ENCODE results near the gene LUC7L.

The LUC7L gene

GRCh38 chr16:253833-254232 is 24.6 kb upstream of the LUC7L start:
- peaks cover 14% of the 10 kb centered on the region for H3K79me1 ChIP-seq (replicated peaks; ENCODE audit: low read length, poor library complexity, severe bottlenecking)
- no peak overlapping the region for H3K14ac ChIP-seq (ENCODE audit: low read length in 2 of 2)
- no peak for DNase-seq

GRCh38 chr16:252366-253337 is 23.4 kb upstream of the LUC7L start:
- Histone ChIP-seq H2BK5ac (ENCODE audit: low read depth, low read length, poor library complexity, severe bottlenecking) (no peak overlapping the region), H3K27me3 (ENCODE audit: control insufficient read depth in 1 of 2, insufficient read depth in 1 of 2, low read length in 2 of 2) (no peaks in the 10 kb centered on the region), H2BK120ac (ENCODE audit: low read depth, low read length) (no peak overlapping the region), H3K36me3 (ENCODE audit: control insufficient read depth in 1 of 2, insufficient read depth in 2 of 2, low read depth in 1 of 2, low read length in 2 of 2) (peaks cover 55% of the 10 kb centered on the region in 2 experiments), H3K4me2 (ENCODE audit: low read length, poor library complexity, severe bottlenecking) (no peak overlapping the region), H3K9me3 (ENCODE audit: control insufficient read depth, low read length) (no peaks in the 10 kb centered on the region), H3K4ac (ENCODE audit: low read depth in 1 of 2, low read length in 2 of 2) (no peak overlapping the region), H3K4me3 (ENCODE audit: insufficient read depth in 1 of 2, low read depth in 1 of 2, low read length in 2 of 2) (no peak overlapping the region), H2AFZ (ENCODE audit: low read depth, low read length) (no peak overlapping the region), H3K4me1 (ENCODE audit: control insufficient read depth, insufficient read depth, low read depth, low read length) (peaks cover 3% of the 10 kb centered on the region), H3K27ac (ENCODE audit: low read length, poor library complexity, severe bottlenecking) (no peak overlapping the region), H3K23ac (ENCODE audit: low read length in 2 of 2) (no peak overlapping the region), H3K18ac (ENCODE audit: low read depth in 1 of 2, low read length in 2 of 2) (no peak overlapping the region), H3K14ac (ENCODE audit: low read length in 2 of 2) (no peak overlapping the region), H2BK12ac (ENCODE audit: low read length in 2 of 2) (no peak overlapping the region), H4K91ac (ENCODE audit: low read length) (no peak overlapping the region), H3K9ac (ENCODE audit: low read length) (no peak overlapping the region), H3K79me1 (replicated peaks; ENCODE audit: low read length, poor library complexity, severe bottlenecking) (peaks cover 17% of the 10 kb centered on the region), H2BK15ac (ENCODE audit: low read depth, poor library complexity, severe bottlenecking) (no peak overlapping the region), H2AK5ac (ENCODE audit: low read length, severe bottlenecking) (no peak overlapping the region), H4K8ac (ENCODE audit: low read length) (no peak overlapping the region)
- WGBS, result 93% methylated on average over 22 of the region's 30 CpGs
- no peak for DNase-seq

More at GRCh38 chr16:253833-254232, 24.6 kb upstream of the LUC7L start:
- H3K23ac ChIP-seq (ENCODE audit: low read length in 2 of 2), result no peak overlapping the region
- H3K4me2 ChIP-seq (ENCODE audit: low read length, poor library complexity, severe bottlenecking), result no peak overlapping the region
- no peak overlapping the region for H4K91ac ChIP-seq (ENCODE audit: low read length)
- H3K27ac ChIP-seq (ENCODE audit: low read length, poor library complexity, severe bottlenecking), result no peak overlapping the region
- peaks cover 3% of the 10 kb centered on the region for H3K4me1 ChIP-seq (ENCODE audit: control insufficient read depth, insufficient read depth, low read depth, low read length)
- H3K27me3 ChIP-seq (ENCODE audit: control insufficient read depth in 1 of 2, insufficient read depth in 1 of 2, low read length in 2 of 2), result no peaks in the 10 kb centered on the region
- peaks cover 55% of the 10 kb centered on the region in 2 experiments for H3K36me3 ChIP-seq (ENCODE audit: control insufficient read depth in 1 of 2, insufficient read depth in 2 of 2, low read depth in 1 of 2, low read length in 2 of 2)
- no peak overlapping the region for H3K9ac ChIP-seq (ENCODE audit: low read length)
- no peak overlapping the region for H2BK120ac ChIP-seq (ENCODE audit: low read depth, low read length)
- H2BK12ac ChIP-seq (ENCODE audit: low read length in 2 of 2), result no peak overlapping the region
- H2BK15ac ChIP-seq (ENCODE audit: low read depth, poor library complexity, severe bottlenecking), result no peak overlapping the region
- H3K9me3 ChIP-seq (ENCODE audit: control insufficient read depth, low read length), result no peaks in the 10 kb centered on the region
- WGBS, result 87% methylated on average over 6 of the region's 6 CpGs
- H2AK5ac ChIP-seq (ENCODE audit: low read length, severe bottlenecking), result no peak overlapping the region
- H3K18ac ChIP-seq (ENCODE audit: low read depth in 1 of 2, low read length in 2 of 2), result no peak overlapping the region
- no peak overlapping the region for H3K4ac ChIP-seq (ENCODE audit: low read depth in 1 of 2, low read length in 2 of 2)
- H3K4me3 ChIP-seq (ENCODE audit: insufficient read depth in 1 of 2, low read depth in 1 of 2, low read length in 2 of 2), result no peak overlapping the region
- no peak overlapping the region for H4K8ac ChIP-seq (ENCODE audit: low read length)
- no peak overlapping the region for H2AFZ ChIP-seq (ENCODE audit: low read depth, low read length)
- no peak overlapping the region for H2BK5ac ChIP-seq (ENCODE audit: low read depth, low read length, poor library complexity, severe bottlenecking)

- H3K18ac ChIP-seq (ENCODE audit: low read depth in 1 of 2, low read length in 2 of 2), result no peak overlapping the region
- H4K8ac ChIP-seq (ENCODE audit: low read length), result no peak overlapping the region
- no peak overlapping the region for H2AK5ac ChIP-seq (ENCODE audit: low read length, severe bottlenecking)
- peak overlapping the region in 1 of 2 experiments; percentile 4 for H3K4me3 ChIP-seq (ENCODE audit: insufficient read depth in 1 of 2, low read depth in 1 of 2, low read length in 2 of 2)
- peaks cover 33 to 35% of the 10 kb centered on the region in 2 experiments for H3K36me3 ChIP-seq (ENCODE audit: control insufficient read depth in 1 of 2, insufficient read depth in 2 of 2, low read depth in 1 of 2, low read length in 2 of 2)
- H3K27ac ChIP-seq (ENCODE audit: low read length, poor library complexity, severe bottlenecking), result no peak overlapping the region
- no peak overlapping the region for H2BK120ac ChIP-seq (ENCODE audit: low read depth, low read length)
- H2BK15ac ChIP-seq (ENCODE audit: low read depth, poor library complexity, severe bottlenecking), result no peak overlapping the region
- no peak overlapping the region for H2AFZ ChIP-seq (ENCODE audit: low read depth, low read length)
- no peak overlapping the region for H2BK12ac ChIP-seq (ENCODE audit: low read length in 2 of 2)
- no peak for DNase-seq
- WGBS, result 90% methylated on average over 12 of the region's 12 CpGs
- H3K79me1 ChIP-seq (replicated peaks; ENCODE audit: low read length, poor library complexity, severe bottlenecking), result peaks cover 22% of the 10 kb centered on the region
- H4K91ac ChIP-seq (ENCODE audit: low read length), result no peak overlapping the region
- no peak overlapping the region for H2BK5ac ChIP-seq (ENCODE audit: low read depth, low read length, poor library complexity, severe bottlenecking)
- no peak overlapping the region for H3K4me2 ChIP-seq (ENCODE audit: low read length, poor library complexity, severe bottlenecking)
- no peaks in the 10 kb centered on the region for H3K27me3 ChIP-seq (ENCODE audit: control insufficient read depth in 1 of 2, insufficient read depth in 1 of 2, low read length in 2 of 2)
- H3K9me3 ChIP-seq (ENCODE audit: control insufficient read depth, low read length), result no peaks in the 10 kb centered on the region
- H3K9ac ChIP-seq (ENCODE audit: low read length), result no peak overlapping the region
- no peak overlapping the region for H3K14ac ChIP-seq (ENCODE audit: low read length in 2 of 2)
- peaks cover 6% of the 10 kb centered on the region for H3K4me1 ChIP-seq (ENCODE audit: control insufficient read depth, insufficient read depth, low read depth, low read length)
- H3K23ac ChIP-seq (ENCODE audit: low read length in 2 of 2), result no peak overlapping the region
- no peak overlapping the region for H3K4ac ChIP-seq (ENCODE audit: low read depth in 1 of 2, low read length in 2 of 2)
These were observed 20.2 kb upstream of the LUC7L start for GRCh38 chr16:249431-249830.

- H3K4ac ChIP-seq (ENCODE audit: low read depth in 1 of 2, low read length in 2 of 2), result no peak overlapping the region
- no peak overlapping the region for H2BK5ac ChIP-seq (ENCODE audit: low read depth, low read length, poor library complexity, severe bottlenecking)
These were observed 17.8 kb upstream of the LUC7L start for GRCh38 chr16:247027-247426.

More at GRCh38 chr16:247027-247426, 17.8 kb upstream of the LUC7L start:
- Histone ChIP-seq H2BK120ac (ENCODE audit: low read depth, low read length) (no peak overlapping the region), H3K27ac (ENCODE audit: low read length, poor library complexity, severe bottlenecking) (no peak overlapping the region), H3K9me3 (ENCODE audit: control insufficient read depth, low read length) (no peaks in the 10 kb centered on the region), H3K23ac (ENCODE audit: low read length in 2 of 2) (no peak overlapping the region), H3K4me2 (ENCODE audit: low read length, poor library complexity, severe bottlenecking) (no peak overlapping the region), H2BK15ac (ENCODE audit: low read depth, poor library complexity, severe bottlenecking) (no peak overlapping the region), H3K18ac (ENCODE audit: low read depth in 1 of 2, low read length in 2 of 2) (no peak overlapping the region), H2AK5ac (ENCODE audit: low read length, severe bottlenecking) (no peak overlapping the region), H3K4me3 (ENCODE audit: insufficient read depth in 1 of 2, low read depth in 1 of 2, low read length in 2 of 2) (no peak overlapping the region), H2BK12ac (ENCODE audit: low read length in 2 of 2) (no peak overlapping the region), H4K91ac (ENCODE audit: low read length) (no peak overlapping the region), H3K4me1 (ENCODE audit: control insufficient read depth, insufficient read depth, low read depth, low read length) (peaks cover 8% of the 10 kb centered on the region), H4K8ac (ENCODE audit: low read length) (no peak overlapping the region), H3K9ac (ENCODE audit: low read length) (no peak overlapping the region), H3K27me3 (ENCODE audit: control insufficient read depth in 1 of 2, insufficient read depth in 1 of 2, low read length in 2 of 2) (no peaks in the 10 kb centered on the region), H2AFZ (ENCODE audit: low read depth, low read length) (no peak overlapping the region), H3K36me3 (ENCODE audit: control insufficient read depth in 1 of 2, insufficient read depth in 2 of 2, low read depth in 1 of 2, low read length in 2 of 2) (peaks cover 14 to 20% of the 10 kb centered on the region in 2 experiments), H3K14ac (ENCODE audit: low read length in 2 of 2) (no peak overlapping the region), H3K79me1 (replicated peaks; ENCODE audit: low read length, poor library complexity, severe bottlenecking) (peaks cover 24% of the 10 kb centered on the region)
- DNase-seq, result no peak
- 96% methylated on average over 10 of the region's 12 CpGs for WGBS

Measured in mesenchymal stem cell (in vitro differentiated cells and primary cell).